ENCODE measurements around the gene FHOD3. TPM values are rescaled to one million over a fixed set of nuclear protein-coding genes. Genes with fewer than 3 reads are reported as not detected.
"Not testable (repeated sequence)": the region's sequence is repeated elsewhere in the genome, so short reads cannot be mapped to it uniquely, and the experiment has no call there.

Gene FHOD3
- total and polyA plus RNA-seq, 2 of the 4 experiments (the other 2 are of a cell fraction) = 14.6 to 16.0 TPM

DNA sequence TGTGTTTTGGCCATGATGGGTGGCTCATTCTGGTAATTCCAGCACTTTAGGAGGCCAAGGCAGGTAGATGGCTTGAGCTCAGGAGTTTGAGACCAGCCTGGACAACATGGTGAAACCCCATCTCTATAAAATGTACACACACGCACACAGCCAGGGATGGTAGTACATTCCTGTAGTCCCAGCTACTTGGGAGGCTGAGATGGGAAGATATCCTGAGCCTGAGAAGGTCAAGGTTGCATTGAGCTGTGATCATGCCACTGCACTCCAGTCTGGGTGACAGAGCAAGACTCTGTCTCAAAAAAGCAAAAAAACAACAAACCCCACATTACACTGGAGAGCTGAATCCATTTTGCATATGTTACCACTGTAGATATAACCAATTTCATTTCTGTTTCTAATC lies 423.8 kb downstream of the FHOD3 start:
- H3K27me3 ChIP-seq (ENCODE audit: control insufficient read depth, insufficient read depth, low read length); H3K9me3 ChIP-seq (ENCODE audit: control insufficient read depth, insufficient read depth, low read length); H2AK5ac ChIP-seq (ENCODE audit: low read depth, low read length); H3K56ac ChIP-seq (ENCODE audit: extremely low read depth, insufficient read depth, low read length); H4K20me1 ChIP-seq (ENCODE audit: insufficient read depth, low read length); H2BK15ac ChIP-seq (ENCODE audit: low read depth, low read length); intact Hi-C loops (cut with micrococcal nuclease); H2BK5ac ChIP-seq (ENCODE audit: low read depth, low read length, poor library complexity, severe bottlenecking); H3K4ac ChIP-seq (ENCODE audit: low read depth, low read length); H2BK20ac ChIP-seq (ENCODE audit: low read depth, low read length); H4K5ac ChIP-seq (ENCODE audit: low read depth, low read length); H3K18ac ChIP-seq (ENCODE audit: low read depth, low read length); H3K23ac ChIP-seq (ENCODE audit: low read depth, low read length); H3K4me3 ChIP-seq (ENCODE audit: insufficient read depth, low read depth, low read length); POLR2A ChIA-PET (ENCODE audit: unreplicated experiment); H3K4me1 ChIP-seq (ENCODE audit: control insufficient read depth, insufficient read depth, low read length); H3K27ac ChIP-seq (ENCODE audit: insufficient read depth, low read length); H3K79me1 ChIP-seq (ENCODE audit: low read depth in 1 of 2, low read length in 2 of 2); H2AK9ac ChIP-seq (replicated peaks; ENCODE audit: low read depth, low read length, poor library complexity); H3K36me3 ChIP-seq (ENCODE audit: control insufficient read depth, insufficient read depth, low read length); H3K14ac ChIP-seq (replicated peaks; ENCODE audit: low read depth, low read length); BruUV-seq (replicated peaks); ATAC-seq (ENCODE audit: low read depth); in situ Hi-C loops (cut with MboI; ENCODE audit: low sequenced_read_pairs); H4K91ac ChIP-seq (ENCODE audit: insufficient read depth, low read depth, low read length); DNase-seq; H2BK120ac ChIP-seq (ENCODE audit: low read depth, low read length); H3K4me2 ChIP-seq (ENCODE audit: low read depth, low read length); H2AFZ ChIP-seq (replicated peaks; ENCODE audit: low read length, poor library complexity); CTCF ChIA-PET; H3K9ac ChIP-seq (ENCODE audit: low read depth, low read length); dilution Hi-C loops (cut with HindIII; ENCODE audit: low sequenced_read_pairs, unreplicated experiment); H4K8ac ChIP-seq (ENCODE audit: low read depth in 2 of 2, low read length in 2 of 2): not testable (repeated sequence)
- WGBS, 2 experiments (ENCODE audit: extremely low coverage in 2 of 2, insufficient read length in 1 of 2) = no CpG with 5 or more reads among the region's 1 CpG
- H3K9me1 ChIP-seq (ENCODE audit: insufficient read depth, low read length) = peaks cover 10% of the 10 kb centered on the region; the same call in 1 of the 2 replicates

Data from IMR-90 (cell line).